Measurements from ENCODE around the gene SFSWAP.

The SFSWAP gene

DNA sequence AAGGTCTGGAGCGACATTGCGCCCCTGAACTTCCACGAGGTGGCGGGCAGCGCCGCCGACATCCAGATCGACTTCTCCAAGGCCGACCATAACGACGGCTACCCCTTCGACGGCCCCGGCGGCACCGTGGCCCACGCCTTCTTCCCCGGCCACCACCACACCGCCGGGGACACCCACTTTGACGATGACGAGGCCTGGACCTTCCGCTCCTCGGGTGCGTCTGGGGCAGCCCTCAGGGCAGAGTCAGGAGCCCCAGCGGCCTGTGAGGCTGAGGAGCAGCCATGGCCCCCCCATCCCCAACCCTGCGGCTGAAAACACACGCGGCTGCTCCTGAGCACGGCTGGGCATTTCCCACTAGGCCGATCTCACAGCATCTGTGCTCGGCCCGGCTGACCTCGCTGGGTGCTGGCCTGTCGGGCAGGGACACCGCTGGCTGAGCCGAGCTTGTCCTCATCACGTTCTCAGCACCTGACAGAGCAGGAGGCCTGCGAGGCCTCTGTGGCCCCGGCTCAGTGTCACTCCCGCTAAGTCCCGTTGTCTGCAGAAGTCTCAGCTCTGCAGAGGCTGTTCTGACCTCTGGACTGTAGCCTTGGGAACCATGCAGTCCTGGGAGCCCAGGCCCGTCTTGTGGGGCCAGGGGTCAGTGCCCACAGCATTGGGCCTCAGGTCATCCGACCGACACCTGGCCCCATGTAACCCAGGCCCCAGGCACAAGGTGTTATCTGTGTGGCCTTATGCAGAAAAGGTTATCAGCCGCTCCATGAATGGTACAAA lies 129.9 kb downstream of the SFSWAP start:
- no peak for DNase-seq

DNA sequence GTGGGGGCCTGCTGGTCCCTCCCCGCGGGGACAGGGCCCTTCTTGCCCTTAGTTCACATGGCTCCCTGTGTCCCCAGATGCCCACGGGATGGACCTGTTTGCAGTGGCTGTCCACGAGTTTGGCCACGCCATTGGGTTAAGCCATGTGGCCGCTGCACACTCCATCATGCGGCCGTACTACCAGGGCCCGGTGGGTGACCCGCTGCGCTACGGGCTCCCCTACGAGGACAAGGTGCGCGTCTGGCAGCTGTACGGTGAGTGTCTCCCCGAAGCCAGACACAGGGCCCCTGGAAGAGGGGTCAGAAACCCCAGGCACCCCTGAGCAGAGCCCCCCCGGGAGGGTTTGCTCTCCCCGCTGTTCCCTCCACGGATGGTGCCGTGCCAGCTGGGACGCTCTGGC lies 130.7 kb downstream of the SFSWAP start:
- no peak for DNase-seq

DNA sequence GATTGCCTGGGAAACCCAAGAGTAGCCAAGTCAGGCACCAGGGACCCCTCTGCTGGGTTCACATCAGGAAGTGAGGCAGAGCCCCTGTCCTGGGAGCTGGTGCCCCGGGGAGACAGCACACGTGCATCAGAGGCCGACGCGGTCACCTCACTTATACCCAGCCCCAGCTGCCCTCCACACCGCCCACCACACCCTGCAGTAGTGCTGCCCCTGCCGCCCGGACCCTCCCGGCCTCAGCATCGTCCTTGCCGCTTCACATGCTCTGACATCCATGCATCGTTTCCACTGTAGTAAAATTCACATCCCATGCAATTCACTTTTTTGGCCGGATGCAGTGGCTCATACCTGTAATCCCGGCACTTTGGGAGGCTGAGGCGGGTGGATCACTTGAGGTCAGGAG lies 131.3 kb downstream of the SFSWAP start:
- no peak for DNase-seq

DNA sequence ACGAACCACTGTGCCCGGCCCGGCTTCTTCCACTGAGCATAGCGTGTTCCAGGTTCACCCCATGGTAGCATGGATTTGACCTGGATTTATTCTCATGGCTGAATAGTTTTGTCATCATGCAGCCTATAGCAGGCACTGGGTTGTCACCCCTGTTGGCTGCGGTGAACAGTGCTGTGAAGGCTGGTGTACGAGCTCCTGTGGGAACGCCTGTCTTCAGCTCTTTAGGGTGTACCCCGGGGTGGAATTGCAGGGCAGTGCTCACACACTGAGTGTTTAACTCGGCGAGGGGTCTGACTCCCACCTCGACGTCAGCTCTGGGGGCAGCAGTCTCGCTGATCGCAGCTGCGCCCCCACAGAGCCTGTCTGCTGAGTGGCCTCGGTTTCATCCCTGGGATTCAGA lies 132.6 kb downstream of the SFSWAP start:
- DNase-seq, result no peak

DNA sequence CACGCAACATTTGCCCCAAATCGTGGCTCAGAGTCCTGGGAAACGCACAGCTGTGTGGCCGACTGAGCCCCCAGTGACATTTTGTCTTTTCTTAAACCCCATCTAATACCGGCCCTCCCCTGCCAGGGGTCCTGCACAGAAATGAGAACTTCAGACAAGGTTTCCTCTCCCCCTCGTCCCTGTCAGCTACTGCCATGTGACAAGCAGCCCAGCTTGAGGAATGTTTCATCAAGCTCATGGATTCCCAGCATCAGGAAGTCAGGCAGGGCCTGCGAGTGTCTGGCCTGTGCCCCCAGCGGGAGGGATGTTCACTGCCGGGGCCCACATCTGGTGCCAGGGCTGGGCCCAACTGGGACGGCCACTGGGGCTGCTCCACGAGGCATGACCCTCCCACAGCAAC lies 133.2 kb downstream of the SFSWAP start:
- DNase-seq, result no peak

DNA sequence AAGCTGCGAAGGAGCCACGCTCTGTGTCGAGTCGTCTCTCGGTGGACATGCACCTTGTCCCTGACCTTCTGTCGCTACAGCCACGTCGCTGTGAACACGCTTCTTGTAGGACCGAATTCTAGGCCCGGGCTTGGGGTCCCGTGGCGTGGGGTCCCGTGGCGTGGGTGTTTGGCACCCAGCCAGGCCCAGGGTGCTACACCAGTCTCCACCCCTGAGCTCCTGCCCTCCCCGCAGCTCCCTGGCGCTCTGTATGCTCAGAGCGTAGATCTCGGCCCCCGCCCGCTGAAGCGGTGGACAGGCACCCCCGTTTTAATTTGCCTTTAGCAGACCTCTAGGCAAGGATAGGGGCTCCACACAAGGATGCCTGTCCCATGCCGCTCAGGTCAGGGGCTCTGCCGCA lies 133.8 kb downstream of the SFSWAP start:
- no peak for DNase-seq

DNA sequence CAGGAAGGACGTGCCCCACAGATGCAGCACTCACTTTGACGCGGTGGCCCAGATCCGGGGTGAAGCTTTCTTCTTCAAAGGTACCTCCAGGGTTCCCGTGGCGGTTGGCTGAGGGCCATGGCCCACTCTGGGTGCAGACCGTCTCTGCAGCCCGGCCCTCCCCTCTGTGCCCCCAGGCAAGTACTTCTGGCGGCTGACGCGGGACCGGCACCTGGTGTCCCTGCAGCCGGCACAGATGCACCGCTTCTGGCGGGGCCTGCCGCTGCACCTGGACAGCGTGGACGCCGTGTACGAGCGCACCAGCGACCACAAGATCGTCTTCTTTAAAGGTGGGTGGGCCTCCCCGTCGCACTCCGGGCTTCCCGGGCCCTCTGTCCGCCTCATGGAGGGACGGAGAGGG lies 134.2 kb downstream of the SFSWAP start:
- DNase-seq, result no peak

DNA sequence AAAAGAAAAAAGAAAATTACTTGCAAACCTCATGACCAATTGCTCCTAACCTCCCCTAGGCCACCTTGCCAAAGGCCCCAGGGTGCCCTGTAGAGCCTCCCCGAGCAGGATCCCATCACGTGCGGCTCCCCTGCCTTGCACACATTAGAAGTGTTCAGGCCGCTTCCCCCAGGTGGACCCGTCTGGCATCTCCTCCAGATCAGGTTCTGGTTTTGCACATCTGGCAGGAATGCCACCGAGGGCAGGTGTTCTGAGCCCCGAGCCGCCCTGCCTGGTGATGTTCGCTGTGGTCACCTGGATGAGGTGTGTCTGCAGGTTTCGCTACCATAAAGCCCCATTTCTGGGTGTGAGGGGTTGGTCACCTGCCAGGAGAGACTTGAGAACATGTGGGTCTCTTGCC lies 136.6 kb downstream of the SFSWAP start:
- DNase-seq, result no peak

DNA sequence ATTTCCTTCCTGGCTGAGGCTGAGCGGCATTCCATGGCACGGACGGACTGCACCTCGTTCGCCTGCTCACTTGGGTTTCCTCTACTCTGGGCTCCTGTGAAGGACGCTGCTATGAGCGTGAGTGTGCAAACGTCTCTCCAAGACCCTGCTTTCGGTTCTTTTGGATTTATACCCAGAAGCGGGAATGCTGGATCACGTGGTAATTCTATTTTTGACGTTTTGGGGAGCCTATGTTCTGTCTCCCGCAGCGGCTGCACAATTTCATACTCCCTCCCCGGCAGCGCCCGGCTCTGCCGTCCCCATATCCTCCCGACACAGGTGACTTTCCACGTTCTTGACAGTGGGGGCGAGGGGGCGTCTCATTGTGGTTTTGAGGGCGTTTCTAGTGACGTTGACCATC lies 137.9 kb downstream of the SFSWAP start:
- no peak for DNase-seq
